SJCRH30 (cell line): ENCODE data around the gene BTBD1. TPM values are rescaled to one million over a fixed set of nuclear protein-coding genes. Genes with fewer than 3 reads are reported as not detected.

Experiments
- DNase-seq, 2 experiments: peaks; one replicate each; pipeline ENCODE4 v3.0.0-alpha.2; 2015 to 2020
- H3K27ac ChIP-seq: fragments of 250-450 bp; sonication (Bioruptor Pico); 2 replicates; pipeline ENCODE4 v1.5.1; 2020; ENCODE audit warnings: mild to moderate bottlenecking, moderate library complexity
- H3K27me3 ChIP-seq: fragments of 250-450 bp; sonication (Bioruptor Pico); 2 replicates; pipeline ENCODE4 v1.5.1; 2020; ENCODE audit warnings: mild to moderate bottlenecking, moderate library complexity
- H3K36me3 ChIP-seq: fragments of 250-450 bp; sonication (Bioruptor Pico); 2 replicates; pipeline ENCODE4 v1.5.1; 2020; ENCODE audit warnings: mild to moderate bottlenecking, moderate library complexity
- H3K4me1 ChIP-seq: fragments of 250-450 bp; sonication (Bioruptor Pico); 2 replicates; pipeline ENCODE4 v1.5.1; 2020; ENCODE audit warnings: mild to moderate bottlenecking, moderate library complexity
- H3K4me3 ChIP-seq: fragments of 250-450 bp; sonication (Bioruptor Pico); 2 replicates; pipeline ENCODE4 v1.5.1; 2020; ENCODE audit warnings: mild to moderate bottlenecking, moderate library complexity
- H3K9me3 ChIP-seq: fragments of 250-450 bp; sonication (Bioruptor Pico); replicated peaks from 2 replicates; pipeline ENCODE4 v1.5.1; 2020; ENCODE audit warnings: mild to moderate bottlenecking, moderate library complexity
- total RNA-seq: library from RNA; depleted of rRNA; stranded (reverse); fragments of >200 nt; shearing (Covaris generic); gene quantifications from 2 replicates; pipeline ENCODE4 v1.2.3, GENCODE V29; 2014; rRNA removed

The BTBD1 gene
- 76.5 and 83.7 TPM in 2 replicates for total RNA-seq

GRCh38 chr15:83066734-83067637 is at the start of gene BTBD1:
TSS of gene BTBD1 (minus strand) at chr15:83067252. CDS start at chr15:83067151, 101 bp downstream.
- H3K4me1 ChIP-seq: peaks cover 30% of the 10 kb centered on the region

GRCh38 chr15:83115831-83116565 is 48.9 kb upstream of the BTBD1 start:
- Histone ChIP-seq H3K4me1 (no peaks in the 10 kb centered on the region), H3K27me3 (no peaks in the 10 kb centered on the region), H3K9me3 (no peaks in the 10 kb centered on the region), H3K27ac (no peak overlapping the region), H3K36me3 (no peaks in the 10 kb centered on the region), H3K4me3 (no peak overlapping the region)
- DNase-seq: no peak

More at GRCh38 chr15:83066734-83067637, at the start of gene BTBD1:
- H3K36me3 ChIP-seq: peaks cover 12% of the 10 kb centered on the region; the same call in 1 of the 2 replicates
- no peaks in the 10 kb centered on the region for H3K27me3 ChIP-seq
- peak within 1 kb of the TSS; percentile 86 for H3K27ac ChIP-seq
- 0 out of 2 replicates have a peak, but pooled peaks cover 5% of the 10 kb centered on the region for H3K9me3 ChIP-seq
- DNase-seq: peak; percentile 94
- H3K4me3 ChIP-seq: peak within 1 kb of the TSS; percentile 91

GRCh38 chr15:83115410-83115809 is 48.4 kb upstream of the BTBD1 start:
- DNase-seq: no peak

GRCh38 chr15:83114856-83115255 is 47.8 kb upstream of the BTBD1 start:
- H3K9me3 ChIP-seq: no peaks in the 10 kb centered on the region

More at GRCh38 chr15:83115410-83115809, 48.4 kb upstream of the BTBD1 start:
- no peak overlapping the region for H3K27ac ChIP-seq
- H3K9me3 ChIP-seq: no peaks in the 10 kb centered on the region
- no peaks in the 10 kb centered on the region for H3K27me3 ChIP-seq
- H3K36me3 ChIP-seq: no peaks in the 10 kb centered on the region
- no peak overlapping the region for H3K4me3 ChIP-seq
- H3K4me1 ChIP-seq: no peaks in the 10 kb centered on the region

GRCh38 chr15:83113881-83114674 is 47.0 kb upstream of the BTBD1 start:
- Histone ChIP-seq H3K27me3 (no peaks in the 10 kb centered on the region), H3K27ac (no peak overlapping the region), H3K4me3 (no peak overlapping the region), H3K9me3 (no peaks in the 10 kb centered on the region), H3K36me3 (no peaks in the 10 kb centered on the region), H3K4me1 (no peaks in the 10 kb centered on the region; the same call in 1 of the 2 replicates)
- DNase-seq: no peak

More at GRCh38 chr15:83114856-83115255, 47.8 kb upstream of the BTBD1 start:
- H3K36me3 ChIP-seq: no peaks in the 10 kb centered on the region
- H3K27me3 ChIP-seq: no peaks in the 10 kb centered on the region
- H3K4me1 ChIP-seq: no peaks in the 10 kb centered on the region
- no peak overlapping the region for H3K27ac ChIP-seq
- no peak overlapping the region for H3K4me3 ChIP-seq
- DNase-seq: no peak

- no peak for DNase-seq
- Histone ChIP-seq H3K4me1 (no peaks in the 10 kb centered on the region; the same call in 1 of the 2 replicates), H3K27ac (no peak overlapping the region), H3K4me3 (no peak overlapping the region), H3K27me3 (no peaks in the 10 kb centered on the region), H3K9me3 (no peaks in the 10 kb centered on the region), H3K36me3 (no peaks in the 10 kb centered on the region)
Measured at GRCh38 chr15:83112956-83113299, 45.9 kb upstream of the BTBD1 start.

- no peaks in the 10 kb centered on the region; the same call in 1 of the 2 replicates for H3K4me1 ChIP-seq
- DNase-seq: no peak
- no peaks in the 10 kb centered on the region for H3K9me3 ChIP-seq
- H3K36me3 ChIP-seq: no peaks in the 10 kb centered on the region
- H3K4me3 ChIP-seq: no peak overlapping the region
- no peaks in the 10 kb centered on the region for H3K27me3 ChIP-seq
- H3K27ac ChIP-seq: no peak overlapping the region
Measured at GRCh38 chr15:83112233-83112955, 45.3 kb upstream of the BTBD1 start.

GRCh38 chr15:83111149-83111548 is 44.1 kb upstream of the BTBD1 start:
- Histone ChIP-seq H3K9me3 (no peaks in the 10 kb centered on the region), H3K4me1 (peaks cover 3% of the 10 kb centered on the region; the same call in 1 of the 2 replicates), H3K4me3 (no peak overlapping the region), H3K27ac (no peak overlapping the region), H3K36me3 (no peaks in the 10 kb centered on the region), H3K27me3 (no peaks in the 10 kb centered on the region)
- DNase-seq: no peak

GRCh38 chr15:83110381-83110780 is 43.3 kb upstream of the BTBD1 start:
- Histone ChIP-seq H3K9me3 (no peaks in the 10 kb centered on the region), H3K27ac (no peak overlapping the region), H3K4me1 (peaks cover 3% of the 10 kb centered on the region; the same call in 1 of the 2 replicates), H3K4me3 (no peak overlapping the region), H3K36me3 (no peaks in the 10 kb centered on the region), H3K27me3 (no peaks in the 10 kb centered on the region)
- DNase-seq: no peak

GRCh38 chr15:83109532-83109931 is 42.5 kb upstream of the BTBD1 start:
- no peak for DNase-seq
- Histone ChIP-seq H3K36me3 (no peaks in the 10 kb centered on the region), H3K27me3 (no peaks in the 10 kb centered on the region), H3K4me1 (peaks cover 3% of the 10 kb centered on the region; the same call in 1 of the 2 replicates), H3K4me3 (no peak overlapping the region), H3K9me3 (no peaks in the 10 kb centered on the region), H3K27ac (no peak overlapping the region)

GRCh38 chr15:83108266-83109219 is 41.5 kb upstream of the BTBD1 start:
- H3K27me3 ChIP-seq: no peaks in the 10 kb centered on the region
- H3K4me1 ChIP-seq: peaks cover 3% of the 10 kb centered on the region; the same call in 1 of the 2 replicates
- H3K27ac ChIP-seq: peak overlapping the region; percentile 5
- no peaks in the 10 kb centered on the region for H3K36me3 ChIP-seq
- H3K9me3 ChIP-seq: no peaks in the 10 kb centered on the region
- DNase-seq: peak; percentile 77 to 82
- peak overlapping the region; percentile 64 for H3K4me3 ChIP-seq

GRCh38 chr15:83107841-83108181 is 40.8 kb upstream of the BTBD1 start:
- Histone ChIP-seq H3K27me3 (no peaks in the 10 kb centered on the region), H3K4me3 (peak overlapping the region; percentile 64), H3K36me3 (no peaks in the 10 kb centered on the region), H3K27ac (peak overlapping the region; percentile 5), H3K9me3 (no peaks in the 10 kb centered on the region), H3K4me1 (peaks cover 3% of the 10 kb centered on the region; the same call in 1 of the 2 replicates)
- DNase-seq: peak in 1 of 2 experiments; percentile 11
